ENCODE data around the gene LRP1B.

Gene LRP1B

DNA sequence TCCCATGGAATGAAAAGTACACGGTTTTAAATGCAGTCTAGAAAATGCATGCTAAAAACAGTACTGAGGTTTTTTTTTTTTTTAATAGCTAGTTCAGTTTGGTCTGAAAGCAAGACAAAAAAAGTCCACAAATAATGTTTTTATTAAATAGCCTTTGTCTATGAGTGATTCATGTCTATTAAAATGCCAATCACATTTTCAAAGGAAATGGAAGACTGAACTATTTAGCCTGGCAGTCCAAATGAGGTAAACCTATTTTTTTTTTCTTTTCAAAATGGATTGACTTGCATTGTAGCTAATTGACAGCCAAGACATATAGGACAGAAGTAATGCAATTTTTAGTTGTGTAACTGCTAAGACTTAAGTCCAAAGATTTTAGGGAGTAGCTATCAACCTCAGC, 90.3 kb downstream of the LRP1B start:
- no peak for DNase-seq

DNA sequence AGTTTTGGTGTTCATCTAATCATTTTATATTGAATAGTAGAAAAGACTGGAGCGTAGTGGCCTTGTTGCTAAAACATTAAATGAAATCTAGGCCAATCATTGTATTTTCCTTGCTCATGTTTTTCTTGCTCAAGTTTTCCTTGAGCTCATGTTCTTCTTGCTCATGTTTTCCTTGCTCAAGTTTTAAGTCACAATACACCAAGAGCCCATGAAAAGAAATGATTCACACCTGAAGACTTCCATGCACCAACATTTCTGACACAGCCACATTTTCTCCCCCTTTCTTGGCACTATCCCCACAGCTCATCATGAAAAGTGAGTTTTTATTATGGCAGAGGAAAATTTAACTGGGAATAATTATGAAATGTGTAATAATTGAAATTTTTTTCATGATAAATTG, 92.0 kb downstream of the LRP1B start:
- no peak for DNase-seq

DNA sequence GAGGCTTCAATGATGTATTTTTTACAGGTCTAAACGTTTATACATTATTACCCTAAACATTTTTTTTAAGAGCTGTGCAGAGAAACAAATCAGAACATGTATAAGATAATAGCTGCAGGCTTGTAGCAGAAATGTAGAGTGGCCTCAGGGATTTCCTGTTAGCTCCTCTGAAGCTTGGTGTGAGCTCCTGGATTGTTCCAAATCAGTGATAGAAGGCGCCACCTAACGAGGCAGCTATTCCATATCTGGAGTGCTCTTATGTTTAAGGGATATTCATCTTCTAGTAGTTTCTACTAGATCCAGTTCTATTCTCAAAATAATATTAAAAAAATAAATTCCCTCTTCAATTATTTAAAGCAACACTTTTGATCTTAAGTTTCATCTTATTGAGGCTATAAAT, 93.1 kb downstream of the LRP1B start:
- DNase-seq: no peak

DNA sequence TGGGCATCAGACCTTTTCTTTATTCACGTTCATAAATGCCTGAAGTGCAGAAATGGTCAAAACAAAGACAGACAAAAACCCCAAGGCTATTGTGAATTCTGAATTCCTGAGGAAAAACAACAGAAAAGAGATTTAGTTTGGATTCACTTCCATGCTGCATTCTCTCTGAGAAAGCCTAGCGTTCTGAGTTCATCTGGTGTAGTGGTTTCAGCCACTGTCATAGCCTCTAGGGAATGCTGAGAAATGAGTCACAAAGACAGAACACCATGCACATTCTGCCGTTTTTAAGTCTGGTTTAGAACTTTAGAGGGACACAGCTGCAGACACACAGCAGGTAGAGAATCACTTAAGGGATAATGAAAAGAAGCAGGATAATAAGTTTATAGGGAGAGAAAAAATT, 93.8 kb downstream of the LRP1B start:
- no peak for DNase-seq

DNA sequence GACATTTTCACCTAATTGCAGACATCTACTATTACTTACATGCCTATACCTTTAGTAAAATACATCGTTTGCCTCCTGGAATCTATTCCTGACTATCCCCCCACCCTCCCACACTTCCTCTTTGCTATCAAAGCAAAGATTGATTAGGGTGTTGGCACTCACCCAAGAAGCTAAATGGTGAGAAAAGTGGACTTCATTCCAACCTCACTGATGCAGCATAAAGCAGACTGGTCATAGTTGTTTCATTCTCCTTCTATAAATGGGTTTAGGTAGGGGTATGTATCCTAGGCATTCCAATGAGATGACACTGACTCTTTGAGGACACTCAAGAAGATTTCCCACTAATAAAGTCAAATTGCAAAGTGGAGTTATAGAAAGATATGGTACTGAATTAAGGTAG, 97.4 kb downstream of the LRP1B start:
- no peak for DNase-seq

DNA sequence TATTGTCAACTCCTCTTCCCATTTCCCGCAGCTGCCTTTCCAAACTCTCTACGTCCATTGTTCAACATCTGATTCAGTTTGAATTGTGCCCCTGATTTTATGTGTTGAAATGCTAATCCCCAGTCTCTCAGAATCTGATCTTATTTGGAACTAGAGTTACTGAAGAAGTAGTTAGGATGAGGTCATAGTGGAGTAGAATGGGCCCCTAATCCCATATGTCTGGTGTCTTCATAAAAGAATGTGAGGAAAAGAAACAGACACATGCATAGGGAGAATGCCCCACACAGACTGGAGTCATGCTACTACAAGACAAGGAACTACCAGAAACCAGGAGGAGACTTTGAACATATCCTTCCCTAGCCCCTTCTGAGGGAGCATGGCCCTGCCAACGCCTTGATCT, 99.2 kb downstream of the LRP1B start:
- DNase-seq: no peak

DNA sequence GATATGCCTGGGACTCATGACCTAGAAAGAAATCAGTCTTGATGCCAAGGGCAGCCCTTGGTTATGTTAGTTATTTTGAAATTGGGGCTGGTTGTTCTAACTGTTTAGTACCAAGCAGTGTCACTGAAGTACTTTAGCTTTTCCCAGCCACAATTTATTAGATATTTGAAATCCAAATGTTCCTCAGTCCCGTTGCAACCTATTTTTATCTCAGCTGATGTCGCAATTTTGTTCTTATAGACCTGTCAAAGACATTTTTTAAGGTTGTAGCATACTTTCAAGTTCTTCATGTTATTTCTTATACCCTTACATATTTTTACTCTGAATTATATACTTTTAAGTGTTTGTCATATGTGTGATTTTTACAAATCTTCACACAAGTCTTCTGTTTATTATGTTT, 100.1 kb downstream of the LRP1B start:
- no peak for DNase-seq

DNA sequence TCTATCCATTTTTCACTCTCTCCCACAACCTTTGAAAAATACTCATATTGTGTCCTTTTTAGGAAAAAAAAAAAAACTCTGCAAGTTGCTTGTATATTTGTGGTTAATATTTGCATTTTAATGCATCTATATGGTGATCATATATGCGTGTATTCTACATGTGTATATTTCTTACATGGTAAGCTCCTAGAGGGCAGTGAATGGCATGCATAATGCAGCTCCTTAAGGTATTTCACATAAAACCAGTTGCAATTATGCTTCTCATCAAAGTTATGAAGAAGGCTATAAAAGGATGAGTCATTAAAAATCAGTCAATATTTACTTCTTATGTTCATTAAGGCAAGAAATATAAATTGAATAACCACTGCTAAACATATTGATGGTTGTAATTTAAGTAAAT, 100.8 kb downstream of the LRP1B start:
- DNase-seq: no peak

DNA sequence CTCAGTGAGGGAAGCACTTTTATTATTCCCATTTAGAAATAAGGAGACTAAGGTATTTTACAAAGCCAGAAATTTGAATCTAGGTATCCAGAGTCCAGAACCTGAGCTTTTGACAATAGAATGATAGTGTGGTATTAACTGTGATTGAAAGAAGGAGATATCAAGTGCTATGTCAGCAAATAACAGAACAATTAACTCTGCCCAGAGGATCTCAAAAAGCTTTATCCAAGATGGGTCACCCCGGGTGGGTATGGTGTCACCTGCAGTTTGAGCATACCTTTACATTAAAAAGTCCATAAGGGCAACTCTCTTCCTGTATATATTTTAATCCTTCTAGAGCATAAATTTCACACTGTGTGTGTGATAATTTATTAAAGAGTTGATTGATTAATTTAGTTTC, 105.4 kb downstream of the LRP1B start:
- DNase-seq: no peak

DNA sequence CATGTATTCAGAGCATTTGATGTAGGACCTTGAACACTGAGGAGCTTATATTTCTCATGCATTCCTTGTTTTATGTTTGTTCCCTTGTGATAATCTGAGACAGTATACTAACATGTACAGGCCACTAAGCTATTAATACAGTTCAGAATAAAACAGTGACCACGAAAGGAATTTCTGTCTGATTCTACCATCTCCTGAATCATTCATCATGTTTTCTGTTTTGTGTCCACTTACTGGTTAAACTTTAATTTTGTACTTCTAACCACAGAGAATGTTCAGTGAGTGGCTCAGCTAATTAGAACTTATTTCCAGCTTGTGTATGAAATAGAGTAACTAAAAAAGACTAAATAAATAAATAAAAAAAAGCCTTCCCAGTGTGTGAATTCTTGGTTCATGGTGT, 110.4 kb downstream of the LRP1B start:
- DNase-seq: no peak

DNA sequence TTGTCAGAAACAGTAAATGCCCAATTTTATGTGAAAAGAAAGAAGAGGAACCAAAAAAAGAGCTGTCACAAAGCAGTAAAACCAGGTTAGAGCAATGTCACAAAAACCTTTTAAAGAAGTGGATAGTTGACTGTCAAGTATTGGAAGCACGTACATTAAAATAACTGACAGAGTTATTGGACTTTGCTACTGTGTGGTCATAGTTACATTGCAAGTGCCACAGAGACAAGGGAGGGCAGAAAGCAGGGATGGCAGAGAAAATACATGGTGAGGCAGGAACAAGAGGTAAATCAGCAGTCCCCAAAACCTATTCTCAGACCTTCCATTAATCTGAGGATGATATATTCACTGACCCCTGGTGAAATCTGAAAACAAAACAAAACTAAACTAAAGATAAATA, 116.3 kb downstream of the LRP1B start:
- DNase-seq: no peak

DNA sequence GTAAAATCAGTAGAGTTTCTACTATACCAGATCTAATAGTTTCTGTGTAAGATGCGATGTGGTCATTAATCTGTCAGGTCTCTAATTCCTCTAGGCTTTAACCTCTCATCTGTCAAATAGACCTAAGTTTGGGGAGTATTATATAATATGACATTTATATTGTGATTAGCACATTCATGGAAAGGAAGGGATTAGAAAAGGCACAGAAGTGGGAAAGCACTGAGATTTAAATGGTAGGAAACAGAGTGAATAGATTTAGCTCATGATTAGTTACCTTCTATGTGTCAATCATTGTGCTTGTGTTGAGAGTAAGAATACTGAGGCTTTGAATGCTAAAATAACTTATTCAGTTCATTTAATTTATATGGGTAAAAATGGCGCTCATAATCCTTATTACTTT, 118.0 kb downstream of the LRP1B start:
- no peak for DNase-seq

DNA sequence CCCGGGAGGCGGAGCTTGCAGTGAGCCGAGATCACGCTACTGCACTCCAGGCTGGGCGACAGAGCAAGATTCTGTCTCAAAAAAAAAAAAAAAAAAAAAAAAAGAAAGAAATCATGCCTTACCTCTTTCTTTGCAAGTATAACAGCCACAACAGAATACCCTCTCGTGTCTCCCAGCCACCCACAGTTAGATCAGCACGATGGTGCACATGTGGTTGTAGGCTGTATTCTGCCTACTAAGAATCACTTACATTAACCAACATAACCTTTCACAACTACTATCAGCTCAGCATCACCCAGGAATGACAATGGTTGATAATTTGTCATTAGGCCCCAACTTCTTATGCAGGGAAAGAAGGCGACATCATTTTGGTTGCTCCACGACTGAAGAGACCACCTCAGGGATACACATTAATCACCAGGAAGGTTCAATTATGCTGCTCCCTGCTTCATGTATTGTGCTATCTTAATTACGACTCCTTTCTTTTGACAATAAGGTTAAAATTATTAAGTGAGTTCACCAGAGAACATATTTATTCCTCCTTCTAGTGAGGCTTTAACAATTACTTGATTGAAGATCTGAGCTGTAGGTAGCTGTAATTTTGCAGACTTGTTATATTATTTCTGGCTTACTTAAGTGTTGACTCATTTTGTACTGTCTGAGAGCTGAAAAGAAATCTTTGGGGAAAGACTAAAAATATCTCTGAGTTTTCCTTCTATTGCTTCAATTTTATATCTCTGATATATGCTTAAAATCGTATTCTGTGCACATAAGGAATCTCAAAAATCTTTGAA, 120.1 kb downstream of the LRP1B start:
- DNase-seq: no peak

DNA sequence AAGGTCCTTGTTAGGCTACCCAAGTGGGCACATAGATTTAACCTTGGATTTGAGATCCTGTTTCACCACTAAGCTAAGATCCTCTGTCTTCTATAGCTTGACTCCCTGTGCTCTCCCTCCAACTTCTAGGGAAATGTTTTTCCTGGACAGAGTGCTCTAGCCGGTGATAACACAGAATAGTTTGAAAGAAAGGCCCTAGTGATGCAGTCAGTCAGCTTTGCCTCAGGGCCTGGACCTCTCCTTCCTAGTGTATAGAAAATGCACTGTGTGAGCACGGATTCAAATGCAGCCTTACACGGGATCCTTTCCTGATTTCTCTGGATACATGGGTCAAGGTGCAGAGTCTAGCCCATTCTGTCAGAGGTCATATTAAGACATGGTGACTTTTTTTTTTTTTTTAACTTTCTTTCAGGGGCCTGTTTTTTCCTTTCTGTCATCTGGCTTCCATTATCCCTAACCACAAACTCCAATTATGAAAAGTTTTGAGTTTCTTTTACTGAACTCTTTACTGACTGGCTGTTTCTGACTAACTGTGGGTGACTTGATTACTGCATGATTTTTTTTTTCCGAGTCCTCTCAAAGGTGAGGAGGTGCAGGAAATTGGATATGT, 122.6 kb downstream of the LRP1B start:
- no peak for DNase-seq

DNA sequence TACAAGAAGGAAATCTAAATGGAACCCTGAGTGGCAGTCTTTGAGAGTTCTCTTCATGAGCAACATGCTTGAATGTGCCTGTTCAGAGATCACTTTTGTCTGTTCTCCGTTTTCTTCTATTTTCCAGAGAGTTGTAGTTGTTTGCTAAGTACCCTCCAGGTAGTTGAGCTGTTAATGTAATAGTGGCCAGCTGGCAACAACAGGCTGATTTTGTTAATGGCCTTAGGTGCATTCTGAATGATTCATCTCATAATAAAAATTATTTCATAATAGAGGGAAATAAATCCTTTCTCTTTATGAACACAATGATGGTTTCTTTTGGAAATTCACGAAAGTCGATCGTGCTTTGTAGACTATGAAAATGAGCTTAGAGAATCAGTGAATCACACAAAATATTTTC, 136.8 kb downstream of the LRP1B start:
- no peak for DNase-seq

DNA sequence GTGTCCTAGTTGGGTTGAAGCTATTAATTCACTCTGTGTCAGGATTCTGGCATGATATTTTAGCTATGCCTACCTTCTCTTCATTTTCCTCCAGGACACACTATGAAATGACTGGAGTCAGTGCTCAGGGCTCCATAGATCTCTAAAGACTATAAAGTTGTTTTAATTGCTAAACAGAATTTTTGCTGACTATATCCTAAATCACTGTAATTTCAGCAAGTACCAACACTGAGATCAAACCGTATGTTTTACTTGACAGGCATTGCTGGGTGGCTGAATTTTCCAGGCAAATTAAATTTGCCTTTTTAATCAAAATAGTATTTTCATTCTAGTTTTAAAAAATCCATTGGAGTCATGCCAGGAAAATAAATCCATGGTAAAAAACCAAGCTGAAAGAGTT, 138.1 kb downstream of the LRP1B start:
- DNase-seq: no peak

DNA sequence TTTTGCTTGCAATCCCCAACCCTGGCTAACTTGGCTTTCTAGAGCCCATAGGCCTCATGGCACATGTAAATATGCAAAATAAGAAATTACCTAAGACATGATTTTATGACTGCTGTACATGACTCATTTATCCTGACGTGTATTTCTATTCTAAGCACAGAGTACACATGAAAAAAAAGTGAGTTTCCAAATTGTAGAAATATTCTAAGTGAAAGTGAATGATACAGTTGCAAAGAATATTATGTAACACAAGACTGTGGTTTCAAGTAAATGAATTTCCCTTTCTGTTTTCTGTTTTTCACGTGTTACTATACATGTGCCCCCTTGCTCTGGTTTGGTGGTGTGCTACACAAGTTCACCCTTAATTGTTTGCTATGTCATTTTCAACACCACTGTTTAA, 162.4 kb downstream of the LRP1B start:
- DNase-seq: no peak

DNA sequence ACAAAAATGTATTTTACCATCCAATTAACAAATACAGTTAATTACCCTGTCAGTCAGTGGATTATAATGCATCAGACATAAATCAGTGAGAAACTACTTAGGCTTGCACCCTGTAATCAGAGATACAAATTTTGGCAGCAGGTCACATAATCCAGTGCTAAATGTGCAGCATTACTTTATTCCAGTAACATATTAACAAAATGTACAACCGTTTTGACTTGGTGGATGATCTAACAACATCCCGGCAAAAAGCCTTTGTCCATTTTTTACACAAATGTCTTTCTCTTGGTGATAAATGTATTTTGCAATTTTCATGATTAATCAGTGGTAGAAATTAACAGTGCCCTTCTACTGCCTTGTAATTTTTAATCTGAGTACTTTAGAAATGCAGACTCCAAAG, 162.8 kb downstream of the LRP1B start:
- DNase-seq: no peak

DNA sequence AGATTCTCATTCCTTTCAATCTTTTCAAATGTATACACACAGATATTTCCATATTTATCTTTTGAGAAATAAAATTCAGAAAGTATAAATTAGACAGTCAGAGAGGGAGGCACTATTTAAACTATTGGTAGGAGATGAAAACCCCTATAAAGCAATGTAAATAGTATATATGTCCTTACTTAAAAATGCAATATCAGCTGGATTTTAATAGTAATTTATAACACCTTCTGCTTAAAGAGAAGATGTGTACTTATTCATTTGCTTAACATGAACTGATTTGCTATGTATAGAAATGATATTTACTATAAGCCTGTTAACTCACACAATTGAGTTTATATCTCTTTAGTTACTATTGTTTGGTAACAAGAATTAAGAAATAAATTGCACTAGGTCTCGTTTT, 163.3 kb downstream of the LRP1B start:
- DNase-seq: no peak

DNA sequence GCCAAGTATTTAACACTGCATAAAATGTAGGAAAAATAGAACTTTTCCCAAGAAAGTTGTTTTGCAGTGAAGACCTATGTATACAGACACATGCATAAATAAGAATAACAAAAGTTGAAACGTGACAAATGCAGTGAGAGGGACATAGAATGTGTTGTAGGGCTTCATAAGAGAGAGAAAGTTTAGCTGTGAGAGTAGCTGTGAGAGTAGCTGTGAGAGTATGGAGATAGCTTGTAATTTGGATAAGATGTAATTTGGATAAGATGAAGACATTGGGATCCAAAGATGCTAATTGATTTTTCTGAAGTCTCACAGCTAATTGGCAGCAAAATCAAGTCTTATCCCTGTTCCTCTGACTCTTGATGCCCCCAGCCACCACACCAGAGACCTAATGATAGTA, 170.9 kb downstream of the LRP1B start:
- no peak for DNase-seq

DNA sequence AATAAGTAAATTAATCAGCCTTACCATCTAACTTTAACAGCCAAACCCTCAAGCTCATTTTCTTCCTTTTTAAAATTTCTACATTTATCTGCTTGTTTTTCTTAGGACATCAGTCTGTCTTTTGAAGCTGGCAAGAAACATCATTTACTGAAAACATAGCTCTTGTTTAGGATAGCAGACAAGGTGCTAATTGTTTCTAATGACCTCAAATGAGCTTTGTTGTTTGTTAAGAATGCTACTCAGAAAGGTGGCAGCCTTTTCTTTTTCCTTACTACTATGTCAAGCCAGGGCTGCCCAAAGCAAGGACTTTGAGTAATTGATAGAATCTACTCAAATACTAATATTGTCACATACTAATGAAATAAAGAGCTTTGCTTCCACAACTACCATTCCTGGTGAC, 171.8 kb downstream of the LRP1B start:
- no peak for DNase-seq

DNA sequence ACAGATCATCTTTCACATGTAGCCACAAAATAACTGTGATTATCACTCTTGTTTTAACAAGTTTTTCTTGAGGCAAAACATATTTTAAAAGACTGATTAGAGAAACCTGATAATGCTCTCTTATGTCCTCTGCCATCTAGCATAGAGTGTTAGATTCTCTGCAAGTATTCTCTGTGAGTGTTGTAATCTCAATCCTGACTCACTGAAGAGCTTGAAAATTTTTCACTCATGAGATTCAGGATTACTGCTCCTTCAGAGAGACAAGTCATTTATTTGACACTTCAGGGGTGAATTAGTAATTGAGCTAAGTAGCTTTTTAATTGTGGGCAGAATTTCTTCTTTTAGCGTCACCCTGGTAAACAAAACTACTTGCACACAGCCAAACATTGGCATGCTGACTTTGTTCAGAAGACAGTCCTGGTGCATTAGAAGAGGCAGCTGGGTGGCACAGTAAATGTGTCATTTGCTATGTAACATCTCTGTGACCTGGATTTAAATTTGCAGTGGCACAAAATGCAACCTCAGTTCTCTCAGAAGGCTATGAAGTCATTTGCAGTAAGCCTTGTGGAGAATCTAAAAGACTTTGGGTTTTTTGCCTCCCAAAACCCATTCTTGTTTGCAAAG, 172.9 kb downstream of the LRP1B start:
- DNase-seq: no peak

DNA sequence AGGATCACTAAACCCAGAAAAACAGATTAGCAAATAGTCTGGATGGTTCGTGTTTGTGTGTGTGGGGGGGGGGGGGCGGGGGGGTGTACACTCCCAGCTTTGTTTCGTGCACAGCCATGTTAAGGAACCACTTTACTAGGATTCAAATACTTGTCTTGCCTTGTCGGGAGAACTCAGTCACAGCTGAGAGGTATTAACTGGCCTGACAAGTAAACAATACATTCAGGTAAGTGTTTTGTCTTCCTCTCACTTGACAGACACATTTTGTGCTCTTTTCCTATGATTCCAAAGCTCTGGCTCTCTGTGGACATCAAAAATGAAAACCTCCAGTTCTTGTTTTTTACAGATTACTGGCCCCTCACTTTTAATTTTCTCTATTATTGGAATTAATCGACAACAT, 173.5 kb downstream of the LRP1B start:
- no peak for DNase-seq

DNA sequence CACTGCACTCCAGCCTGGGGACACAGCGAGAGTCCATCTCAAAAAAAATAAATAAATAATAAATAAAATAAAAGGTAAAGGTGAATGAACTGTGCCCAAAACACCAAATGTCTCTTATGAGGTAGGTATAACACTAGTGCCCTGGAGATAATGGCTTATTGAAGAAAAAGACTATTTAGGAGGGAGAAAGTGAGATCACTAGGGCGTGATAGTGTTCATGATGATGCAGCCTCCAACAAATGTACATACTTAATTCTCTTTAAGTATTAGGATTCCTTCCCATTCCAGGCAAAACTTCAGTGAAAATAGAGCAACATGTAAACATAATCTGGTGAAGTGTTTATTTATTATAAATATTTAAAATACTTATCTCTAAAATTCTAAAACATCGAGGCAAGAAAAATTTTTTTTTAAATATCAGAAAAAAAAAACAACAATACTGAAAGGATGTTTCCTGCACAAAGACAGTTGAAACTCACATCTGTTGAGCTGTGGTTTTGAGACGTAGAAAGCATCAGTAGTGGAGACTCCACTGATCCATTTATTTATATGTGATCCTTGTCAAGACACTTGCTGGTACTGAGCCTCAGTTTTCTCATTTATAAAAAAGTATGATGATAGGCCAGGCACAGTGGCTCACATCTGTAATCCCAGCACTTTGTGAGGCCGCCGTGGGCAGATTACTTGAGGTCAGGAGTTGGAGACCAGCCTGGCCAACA, 183.3 kb downstream of the LRP1B start:
- no peak for DNase-seq
